ENCODE measurements around the gene PLS1.
"Not testable (repeated sequence)": the region's sequence is repeated elsewhere in the genome, so short reads cannot be mapped to it uniquely, and the experiment has no call there.

The PLS1 gene

GRCh38 chr3:142595951-142596725 is at the start of gene PLS1:
Gene PLS1 (plus strand): TSS chr3:142596393. CDS start chr3:142664238, 67,845 bp downstream.
- H3K27me3 ChIP-seq (ENCODE audit: insufficient read depth, poor library complexity, severe bottlenecking): no peaks in the 10 kb centered on the region
- peak within 1 kb of the TSS; percentile 47 for H3K4me3 ChIP-seq (ENCODE audit: severe bottlenecking)
- no peak for TF ChIP-seq CTCF (IDR thresholded peaks at IDR 0.05; ENCODE audit: poor library complexity, severe bottlenecking)
- H3K4me1 ChIP-seq (ENCODE audit: insufficient read depth, poor library complexity, severe bottlenecking): peaks cover 13% of the 10 kb centered on the region
- no peaks in the 10 kb centered on the region for H3K36me3 ChIP-seq (ENCODE audit: low read depth)
- ATAC-seq (ENCODE audit: low read depth) (peak; percentile 82), DNase-seq (ENCODE audit: low spot score) (peak; percentile 73)
- H3K27ac ChIP-seq (ENCODE audit: poor library complexity, severe bottlenecking): peak within 1 kb of the TSS; percentile 61
- H3K9me3 ChIP-seq (ENCODE audit: severe bottlenecking): no peaks in the 10 kb centered on the region

- no peaks in the 10 kb centered on the region for H3K4me1 ChIP-seq (ENCODE audit: insufficient read depth, poor library complexity, severe bottlenecking)
- no peak overlapping the region for H3K27ac ChIP-seq (ENCODE audit: poor library complexity, severe bottlenecking)
- H3K9me3 ChIP-seq (ENCODE audit: severe bottlenecking): no peaks in the 10 kb centered on the region
- ATAC-seq (ENCODE audit: low read depth) (no peak), DNase-seq (ENCODE audit: low spot score) (no peak)
- peaks cover 80% of the 10 kb centered on the region for H3K36me3 ChIP-seq (ENCODE audit: low read depth)
- no peaks in the 10 kb centered on the region for H3K27me3 ChIP-seq (ENCODE audit: insufficient read depth, poor library complexity, severe bottlenecking)
- H3K4me3 ChIP-seq (ENCODE audit: severe bottlenecking): no peak overlapping the region
- no peak for TF ChIP-seq CTCF (IDR thresholded peaks at IDR 0.05; ENCODE audit: poor library complexity, severe bottlenecking)
Observed at GRCh38 chr3:142549986-142550385, 46.2 kb upstream of the PLS1 start.

GRCh38 chr3:142552579-142552978 is 43.6 kb upstream of the PLS1 start:
- not testable (repeated sequence) for ATAC-seq (ENCODE audit: low read depth); DNase-seq (ENCODE audit: low spot score); H3K27ac ChIP-seq (ENCODE audit: poor library complexity, severe bottlenecking); H3K27me3 ChIP-seq (ENCODE audit: insufficient read depth, poor library complexity, severe bottlenecking); H3K4me1 ChIP-seq (ENCODE audit: insufficient read depth, poor library complexity, severe bottlenecking); H3K9me3 ChIP-seq (ENCODE audit: severe bottlenecking); H3K4me3 ChIP-seq (ENCODE audit: severe bottlenecking)
- H3K36me3 ChIP-seq (ENCODE audit: low read depth): peaks cover 91% of the 10 kb centered on the region

- Histone ChIP-seq H3K4me3 (ENCODE audit: severe bottlenecking) (no peak overlapping the region), H3K36me3 (ENCODE audit: low read depth) (peaks cover 95% of the 10 kb centered on the region), H3K9me3 (ENCODE audit: severe bottlenecking) (no peaks in the 10 kb centered on the region), H3K27me3 (ENCODE audit: insufficient read depth, poor library complexity, severe bottlenecking) (no peaks in the 10 kb centered on the region), H3K4me1 (ENCODE audit: insufficient read depth, poor library complexity, severe bottlenecking) (no peaks in the 10 kb centered on the region), H3K27ac (ENCODE audit: poor library complexity, severe bottlenecking) (no peak overlapping the region)
- DNase-seq (ENCODE audit: low spot score) (no peak), ATAC-seq (ENCODE audit: low read depth) (no peak)
- no peak for TF ChIP-seq CTCF (IDR thresholded peaks at IDR 0.05; ENCODE audit: poor library complexity, severe bottlenecking)
Observed at GRCh38 chr3:142553741-142554140, 42.5 kb upstream of the PLS1 start.

GRCh38 chr3:142560118-142560517 is 36.1 kb upstream of the PLS1 start:
- Histone ChIP-seq H3K27ac (ENCODE audit: poor library complexity, severe bottlenecking) (no peak overlapping the region), H3K27me3 (ENCODE audit: insufficient read depth, poor library complexity, severe bottlenecking) (no peaks in the 10 kb centered on the region), H3K36me3 (ENCODE audit: low read depth) (peaks cover 87% of the 10 kb centered on the region), H3K4me1 (ENCODE audit: insufficient read depth, poor library complexity, severe bottlenecking) (no peaks in the 10 kb centered on the region), H3K4me3 (ENCODE audit: severe bottlenecking) (no peak overlapping the region), H3K9me3 (ENCODE audit: severe bottlenecking) (no peaks in the 10 kb centered on the region)
- DNase-seq (ENCODE audit: low spot score) (no peak), ATAC-seq (ENCODE audit: low read depth) (no peak)
- TF ChIP-seq CTCF (IDR thresholded peaks at IDR 0.05; ENCODE audit: poor library complexity, severe bottlenecking): no peak

Measured in RWPE2 (cell line).